Gastroesophageal sphincter (tissue), 3 donors: ENCODE data around the gene PATJ.

Experiments used
- POLR2A ChIP-seq, 2 donors: fragments of 450-650 bp; IDR thresholded peaks; one replicate each; pipeline ENCODE4 v1.6.1; 2017; ENCODE audit warnings: antibody characterized with exemption in 2 of 2, mild to moderate bottlenecking in 2 of 2, moderate library complexity in 1 of 2
- POLR2AphosphoS5 ChIP-seq: sonication (generic); formaldehyde crosslinking; IDR thresholded peaks from one replicate; pipeline ENCODE4 v1.6.1; 2017; ENCODE audit warnings: antibody characterized with exemption
- TF ChIP-seq, protein P1 (sequence below), 4 experiments: fragments of 200-600 bp in 2 of 4; fragments of 450-650 bp in 2 of 4; sonication (generic) in 1 of 4; IDR thresholded peaks; one replicate each; pipeline ENCODE4 v1.5.1; 2017 to 2019; ENCODE audit warnings: antibody characterized with exemption in 4 of 4, mild to moderate bottlenecking in 2 of 4, moderate library complexity in 2 of 4

DNA sequence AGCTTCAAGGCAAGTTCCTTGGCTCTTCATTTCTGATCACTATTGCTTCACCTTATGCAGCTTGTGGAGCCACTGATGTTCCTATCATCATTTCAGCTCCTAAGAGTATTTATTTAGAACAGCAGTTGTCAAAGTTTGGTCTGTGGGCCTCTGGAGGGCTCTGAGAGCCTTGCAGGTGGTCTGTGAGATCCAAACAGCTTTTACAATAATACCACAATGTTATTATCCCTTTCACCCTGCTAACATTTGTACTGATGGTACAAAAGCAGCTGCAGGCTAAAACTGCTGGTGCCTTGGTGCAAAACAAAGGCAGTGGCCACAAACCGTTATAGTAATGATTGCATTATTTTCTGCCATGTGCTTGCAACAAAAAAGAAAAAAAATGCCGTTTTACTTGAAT lies 33.8 kb downstream of the PATJ start:
- TF ChIP-seq POLR2A (IDR thresholded peaks at IDR 0.05): no peak
- TF ChIP-seq POLR2AphosphoS5: no peak
- TF ChIP-seq, protein P1, sequence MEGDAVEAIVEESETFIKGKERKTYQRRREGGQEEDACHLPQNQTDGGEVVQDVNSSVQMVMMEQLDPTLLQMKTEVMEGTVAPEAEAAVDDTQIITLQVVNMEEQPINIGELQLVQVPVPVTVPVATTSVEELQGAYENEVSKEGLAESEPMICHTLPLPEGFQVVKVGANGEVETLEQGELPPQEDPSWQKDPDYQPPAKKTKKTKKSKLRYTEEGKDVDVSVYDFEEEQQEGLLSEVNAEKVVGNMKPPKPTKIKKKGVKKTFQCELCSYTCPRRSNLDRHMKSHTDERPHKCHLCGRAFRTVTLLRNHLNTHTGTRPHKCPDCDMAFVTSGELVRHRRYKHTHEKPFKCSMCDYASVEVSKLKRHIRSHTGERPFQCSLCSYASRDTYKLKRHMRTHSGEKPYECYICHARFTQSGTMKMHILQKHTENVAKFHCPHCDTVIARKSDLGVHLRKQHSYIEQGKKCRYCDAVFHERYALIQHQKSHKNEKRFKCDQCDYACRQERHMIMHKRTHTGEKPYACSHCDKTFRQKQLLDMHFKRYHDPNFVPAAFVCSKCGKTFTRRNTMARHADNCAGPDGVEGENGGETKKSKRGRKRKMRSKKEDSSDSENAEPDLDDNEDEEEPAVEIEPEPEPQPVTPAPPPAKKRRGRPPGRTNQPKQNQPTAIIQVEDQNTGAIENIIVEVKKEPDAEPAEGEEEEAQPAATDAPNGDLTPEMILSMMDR (IDR thresholded peaks at IDR 0.05): no peak
